DND-41 (cell line): Measurements from ENCODE around the gene SEPTIN1.

Source experiments
- CTCF ChIP-seq: IDR thresholded peaks from 2 replicates; pipeline ENCODE4 v1.5.1; 2012; ENCODE audit warnings: borderline replicate concordance, low read length, moderate library complexity, mild to moderate bottlenecking; ENCODE audit not compliant: poor library complexity, severe bottlenecking; ENCODE audit errors: extremely low read depth
- EZH2 ChIP-seq: IDR thresholded peaks from 3 replicates; pipeline ENCODE4 v1.6.1; 2012; ENCODE audit warnings: borderline replicate concordance, low read depth, mild to moderate bottlenecking, moderate library complexity, low read length, inconsistent platforms; ENCODE audit not compliant: severe bottlenecking

- TF ChIP-seq CTCF (no peak), EZH2 (no peak)
These were observed 38.6 kb upstream of the SEPTIN1 start for GRCh38 chr16:30421010-30421409.
